GM18507 (cell line): Measurements from ENCODE around the gene COA6.
A peak's percentile ranks its signal among the peaks of the same experiment; 100 is the strongest.
"Not testable (repeated sequence)": the region's sequence is repeated elsewhere in the genome, so short reads cannot be mapped to it uniquely, and the experiment has no call there.

Source experiments
- DNase-seq: peaks from one replicate; pipeline ENCODE4 v3.0.0; 2011; ENCODE audit warnings: low read depth; ENCODE audit not compliant: insufficient read length; ENCODE audit errors: extremely low spot score
- FAIRE-seq: peaks from 2 replicates; lab custom pipeline; 2011; peaks lifted over from hg19 to GRCh38; lab: Jason Lieb, UNC

COA6 gene

GRCh38 chr1:234368320-234369032 is 4.8 kb upstream of the COA6 start:
- DNase-seq (no peak), FAIRE-seq (no peak)

- DNase-seq: no peak
- no peak for FAIRE-seq
These were observed 4.2 kb upstream of the COA6 start for GRCh38 chr1:234369033-234369430.

GRCh38 chr1:234369784-234370183 is 3.5 kb upstream of the COA6 start:
- FAIRE-seq (no peak), DNase-seq (no peak)

- no peak for FAIRE-seq
- DNase-seq: no peak
These were observed 1.8 kb upstream of the COA6 start for GRCh38 chr1:234371414-234371813.

- DNase-seq (no peak), FAIRE-seq (no peak)
These were observed 1.1 kb upstream of the COA6 start for GRCh38 chr1:234372011-234372757.

GRCh38 chr1:234373959-234374254 is 651 bp downstream of the COA6 start:
- FAIRE-seq: no peak
- DNase-seq: no peak

GRCh38 chr1:234375672-234376071 is 2.4 kb downstream of the COA6 start:
- no peak for FAIRE-seq
- DNase-seq: no peak

GRCh38 chr1:234379591-234380109 is 6.4 kb downstream of the COA6 start:
- not testable (repeated sequence) for DNase-seq, FAIRE-seq

- FAIRE-seq: no peak
- DNase-seq: no peak
These were observed 8.7 kb downstream of the COA6 start for GRCh38 chr1:234381699-234382555.

GRCh38 chr1:234386122-234386521 is 12.9 kb downstream of the COA6 start:
- FAIRE-seq (peak; percentile 33), DNase-seq (no peak)

- DNase-seq (no peak), FAIRE-seq (no peak)
These were observed 14.8 kb downstream of the COA6 start for GRCh38 chr1:234388094-234388493.

GRCh38 chr1:234393190-234393589 is 19.9 kb downstream of the COA6 start:
- FAIRE-seq (no peak), DNase-seq (no peak)

- FAIRE-seq (no peak), DNase-seq (no peak)
These were observed 22.0 kb downstream of the COA6 start for GRCh38 chr1:234395297-234395696.

GRCh38 chr1:234396092-234396491 is 22.8 kb downstream of the COA6 start:
- FAIRE-seq (no peak), DNase-seq (no peak)

GRCh38 chr1:234396871-234397270 is 23.6 kb downstream of the COA6 start:
- DNase-seq: no peak
- peak; percentile 65 for FAIRE-seq

- FAIRE-seq: no peak
- no peak for DNase-seq
These were observed 24.5 kb downstream of the COA6 start for GRCh38 chr1:234397732-234398131.

- no peak for DNase-seq
- peak; percentile 88 for FAIRE-seq
These were observed 25.7 kb downstream of the COA6 start for GRCh38 chr1:234398849-234399381.

- FAIRE-seq, DNase-seq: not testable (repeated sequence)
These were observed 26.3 kb downstream of the COA6 start for GRCh38 chr1:234399515-234399914.

- FAIRE-seq (peak; percentile 63), DNase-seq (no peak)
These were observed 27.5 kb downstream of the COA6 start for GRCh38 chr1:234400773-234401172.

- FAIRE-seq: no peak
- DNase-seq: no peak
These were observed 28.4 kb downstream of the COA6 start for GRCh38 chr1:234401658-234402057.
